ENCODE measurements around the gene FOXK2. TPM values are rescaled to one million over a fixed set of nuclear protein-coding genes. Genes with fewer than 3 reads are reported as not detected.

The FOXK2 gene
- total RNA-seq, 1 donor from 2014 or later = 27.7 TPM

GRCh38 chr17:82609655-82610054 lies 90.1 kb downstream of the FOXK2 start:
- no peaks in the 10 kb centered on the region for H3K4me1 ChIP-seq (ENCODE audit: control insufficient read depth in 3 of 3, insufficient read depth in 3 of 3, low read length in 3 of 3)
- H3K4me3 ChIP-seq (ENCODE audit: low read length in 3 of 3) = no peak overlapping the region
- H3K9ac ChIP-seq (ENCODE audit: low read depth in 1 of 3, low read length in 3 of 3) = no peak overlapping the region
- no peaks in the 10 kb centered on the region for H3K9me3 ChIP-seq (ENCODE audit: control insufficient read depth in 3 of 3, low read length in 3 of 3)
- H3K36me3 ChIP-seq (ENCODE audit: control insufficient read depth in 3 of 3, insufficient read depth in 3 of 3, low read length in 3 of 3) = peaks cover 19 to 39% (median 22%) of the 10 kb centered on the region in 3 donors
- H3K27me3 ChIP-seq (ENCODE audit: control insufficient read depth in 3 of 3, insufficient read depth in 3 of 3, low read length in 3 of 3) = no peaks in the 10 kb centered on the region
- H3K27ac ChIP-seq (ENCODE audit: low read depth, low read length) = no peak overlapping the region

GRCh38 chr17:82611140-82612058 lies 91.9 kb downstream of the FOXK2 start:
- Histone ChIP-seq H3K9me3 (ENCODE audit: control insufficient read depth in 3 of 3, low read length in 3 of 3) (no peaks in the 10 kb centered on the region), H3K27ac (ENCODE audit: low read depth, low read length) (no peak overlapping the region), H3K4me3 (ENCODE audit: low read length in 3 of 3) (no peak overlapping the region), H3K36me3 (ENCODE audit: control insufficient read depth in 3 of 3, insufficient read depth in 3 of 3, low read length in 3 of 3) (peaks cover 30 to 46% (median 31%) of the 10 kb centered on the region in 3 donors), H3K27me3 (ENCODE audit: control insufficient read depth in 3 of 3, insufficient read depth in 3 of 3, low read length in 3 of 3) (no peaks in the 10 kb centered on the region), H3K4me1 (ENCODE audit: control insufficient read depth in 3 of 3, insufficient read depth in 3 of 3, low read length in 3 of 3) (no peaks in the 10 kb centered on the region), H3K9ac (ENCODE audit: low read depth in 1 of 3, low read length in 3 of 3) (no peak overlapping the region)

GRCh38 chr17:82613283-82614094 lies 94.0 kb downstream of the FOXK2 start:
- Histone ChIP-seq H3K36me3 (ENCODE audit: control insufficient read depth in 3 of 3, insufficient read depth in 3 of 3, low read length in 3 of 3) (peaks cover 41 to 60% (median 45%) of the 10 kb centered on the region in 3 donors), H3K4me1 (ENCODE audit: control insufficient read depth in 3 of 3, insufficient read depth in 3 of 3, low read length in 3 of 3) (no peaks in the 10 kb centered on the region), H3K27ac (ENCODE audit: low read depth, low read length) (no peak overlapping the region), H3K27me3 (ENCODE audit: control insufficient read depth in 3 of 3, insufficient read depth in 3 of 3, low read length in 3 of 3) (no peaks in the 10 kb centered on the region), H3K4me3 (ENCODE audit: low read length in 3 of 3) (no peak overlapping the region), H3K9me3 (ENCODE audit: control insufficient read depth in 3 of 3, low read length in 3 of 3) (no peaks in the 10 kb centered on the region), H3K9ac (ENCODE audit: low read depth in 1 of 3, low read length in 3 of 3) (no peak overlapping the region)

- H3K9me3 ChIP-seq (ENCODE audit: control insufficient read depth in 3 of 3, low read length in 3 of 3) = no peaks in the 10 kb centered on the region
- H3K4me1 ChIP-seq (ENCODE audit: control insufficient read depth in 3 of 3, insufficient read depth in 3 of 3, low read length in 3 of 3) = no peaks in the 10 kb centered on the region
- H3K36me3 ChIP-seq (ENCODE audit: control insufficient read depth in 3 of 3, insufficient read depth in 3 of 3, low read length in 3 of 3) = peaks cover 39 to 60% (median 50%) of the 10 kb centered on the region in 3 donors
- no peak overlapping the region for H3K4me3 ChIP-seq (ENCODE audit: low read length in 3 of 3)
- H3K27ac ChIP-seq (ENCODE audit: low read depth, low read length) = no peak overlapping the region
- no peak overlapping the region for H3K9ac ChIP-seq (ENCODE audit: low read depth in 1 of 3, low read length in 3 of 3)
- H3K27me3 ChIP-seq (ENCODE audit: control insufficient read depth in 3 of 3, insufficient read depth in 3 of 3, low read length in 3 of 3) = no peaks in the 10 kb centered on the region
Observed at GRCh38 chr17:82614095-82614631, 94.6 kb downstream of the FOXK2 start.

- H3K9ac ChIP-seq (ENCODE audit: low read depth in 1 of 3, low read length in 3 of 3) = no peak overlapping the region
- H3K4me1 ChIP-seq (ENCODE audit: control insufficient read depth in 3 of 3, insufficient read depth in 3 of 3, low read length in 3 of 3) = no peaks in the 10 kb centered on the region
- peaks cover 44 to 64% (median 52%) of the 10 kb centered on the region in 3 donors for H3K36me3 ChIP-seq (ENCODE audit: control insufficient read depth in 3 of 3, insufficient read depth in 3 of 3, low read length in 3 of 3)
- H3K27me3 ChIP-seq (ENCODE audit: control insufficient read depth in 3 of 3, insufficient read depth in 3 of 3, low read length in 3 of 3) = no peaks in the 10 kb centered on the region
- no peak overlapping the region for H3K4me3 ChIP-seq (ENCODE audit: low read length in 3 of 3)
- no peaks in the 10 kb centered on the region for H3K9me3 ChIP-seq (ENCODE audit: control insufficient read depth in 3 of 3, low read length in 3 of 3)
- H3K27ac ChIP-seq (ENCODE audit: low read depth, low read length) = no peak overlapping the region
Observed at GRCh38 chr17:82615084-82616020, 95.8 kb downstream of the FOXK2 start.

GRCh38 chr17:82616021-82616711 lies 96.6 kb downstream of the FOXK2 start:
- H3K36me3 ChIP-seq (ENCODE audit: control insufficient read depth in 3 of 3, insufficient read depth in 3 of 3, low read length in 3 of 3) = peaks cover 44 to 65% (median 58%) of the 10 kb centered on the region in 3 donors

GRCh38 chr17:82619211-82619610 lies 99.7 kb downstream of the FOXK2 start:
- Histone ChIP-seq H3K27ac (ENCODE audit: low read depth, low read length) (no peak overlapping the region), H3K27me3 (ENCODE audit: control insufficient read depth in 3 of 3, insufficient read depth in 3 of 3, low read length in 3 of 3) (no peaks in the 10 kb centered on the region), H3K4me3 (ENCODE audit: low read length in 3 of 3) (no peak overlapping the region), H3K36me3 (ENCODE audit: control insufficient read depth in 3 of 3, insufficient read depth in 3 of 3, low read length in 3 of 3) (peaks cover 48 to 72% (median 70%) of the 10 kb centered on the region in 3 donors), H3K4me1 (ENCODE audit: control insufficient read depth in 3 of 3, insufficient read depth in 3 of 3, low read length in 3 of 3) (no peaks in the 10 kb centered on the region), H3K9me3 (ENCODE audit: control insufficient read depth in 3 of 3, low read length in 3 of 3) (no peaks in the 10 kb centered on the region), H3K9ac (ENCODE audit: low read depth in 1 of 3, low read length in 3 of 3) (no peak overlapping the region)

More at GRCh38 chr17:82616021-82616711, 96.6 kb downstream of the FOXK2 start:
- H3K4me1 ChIP-seq (ENCODE audit: control insufficient read depth in 3 of 3, insufficient read depth in 3 of 3, low read length in 3 of 3) = no peaks in the 10 kb centered on the region
- no peak overlapping the region for H3K27ac ChIP-seq (ENCODE audit: low read depth, low read length)
- H3K27me3 ChIP-seq (ENCODE audit: control insufficient read depth in 3 of 3, insufficient read depth in 3 of 3, low read length in 3 of 3) = no peaks in the 10 kb centered on the region
- no peak overlapping the region for H3K9ac ChIP-seq (ENCODE audit: low read depth in 1 of 3, low read length in 3 of 3)
- H3K4me3 ChIP-seq (ENCODE audit: low read length in 3 of 3) = no peak overlapping the region
- no peaks in the 10 kb centered on the region for H3K9me3 ChIP-seq (ENCODE audit: control insufficient read depth in 3 of 3, low read length in 3 of 3)

- Histone ChIP-seq H3K27ac (ENCODE audit: low read depth, low read length) (no peak overlapping the region), H3K27me3 (ENCODE audit: control insufficient read depth in 3 of 3, insufficient read depth in 3 of 3, low read length in 3 of 3) (no peaks in the 10 kb centered on the region), H3K9me3 (ENCODE audit: control insufficient read depth in 3 of 3, low read length in 3 of 3) (no peaks in the 10 kb centered on the region), H3K4me1 (ENCODE audit: control insufficient read depth in 3 of 3, insufficient read depth in 3 of 3, low read length in 3 of 3) (no peaks in the 10 kb centered on the region), H3K4me3 (ENCODE audit: low read length in 3 of 3) (no peak overlapping the region), H3K36me3 (ENCODE audit: control insufficient read depth in 3 of 3, insufficient read depth in 3 of 3, low read length in 3 of 3) (peaks cover 47 to 69% (median 66%) of the 10 kb centered on the region in 3 donors), H3K9ac (ENCODE audit: low read depth in 1 of 3, low read length in 3 of 3) (no peak overlapping the region)
Observed at GRCh38 chr17:82619641-82620040, 100.1 kb downstream of the FOXK2 start.

- peaks cover 43 to 57% (median 52%) of the 10 kb centered on the region in 3 donors for H3K36me3 ChIP-seq (ENCODE audit: control insufficient read depth in 3 of 3, insufficient read depth in 3 of 3, low read length in 3 of 3)
- no peaks in the 10 kb centered on the region for H3K9me3 ChIP-seq (ENCODE audit: control insufficient read depth in 3 of 3, low read length in 3 of 3)
- no peak overlapping the region for H3K4me3 ChIP-seq (ENCODE audit: low read length in 3 of 3)
- H3K9ac ChIP-seq (ENCODE audit: low read depth in 1 of 3, low read length in 3 of 3) = no peak overlapping the region
- H3K4me1 ChIP-seq (ENCODE audit: control insufficient read depth in 3 of 3, insufficient read depth in 3 of 3, low read length in 3 of 3) = peaks cover 0 to 5% (median 0%) of the 10 kb centered on the region in 3 donors
- H3K27ac ChIP-seq (ENCODE audit: low read depth, low read length) = no peak overlapping the region
- no peaks in the 10 kb centered on the region for H3K27me3 ChIP-seq (ENCODE audit: control insufficient read depth in 3 of 3, insufficient read depth in 3 of 3, low read length in 3 of 3)
Observed at GRCh38 chr17:82623707-82624106, 104.2 kb downstream of the FOXK2 start.

Data from skeletal muscle tissue (tissue), 4 donors.